WTC11 (cell line): Measurements from ENCODE around the gene TNFAIP2. TPM values are rescaled to one million over a fixed set of nuclear protein-coding genes. Genes with fewer than 3 reads are reported as not detected.
A peak's percentile ranks its signal among the peaks of the same experiment; 100 is the strongest.

Source experiments
- ATAC-seq: fragments of 200-7000 bp; cut with Tn5 transposase; 2 replicates; pipeline ENCODE4 v1.10.0; 2021; ENCODE audit warnings: mild to moderate bottlenecking, moderate library complexity
- CTCF ChIA-PET: fragments of 300-600 bp; sonication (Branson Sonifier 250); formaldehyde crosslinking; loops from one replicate; lab custom pipeline; 2021; ENCODE audit warnings: antibody characterized with exemption; lab: Charles Lee
- POLR2A ChIA-PET: fragments of 350-600 bp; sonication (Branson Sonifier 250); formaldehyde crosslinking; loops from one replicate; lab custom pipeline; 2021; ENCODE audit warnings: antibody characterized with exemption; lab: Charles Lee
- DNase-seq: peaks from one replicate; pipeline ENCODE4 v3.0.0; 2021; ENCODE audit warnings: low spot score
- H3K27ac Mint-ChIP-seq: 2 replicates; pipeline ENCODE4 v1.8.0; 2021; ENCODE audit warnings: mixed read lengths
- H3K27me3 Mint-ChIP-seq: 2 replicates; pipeline ENCODE4 v1.8.0; 2021; ENCODE audit warnings: low read depth, mild to moderate bottlenecking, moderate library complexity, mixed read lengths
- H3K36me3 Mint-ChIP-seq: 2 replicates; pipeline ENCODE4 v1.8.0; 2021; ENCODE audit warnings: mixed read lengths
- H3K4me1 Mint-ChIP-seq: 2 replicates; pipeline ENCODE4 v1.8.0; 2022; ENCODE audit warnings: mixed read lengths
- H3K4me3 Mint-ChIP-seq: 2 replicates; pipeline ENCODE4 v1.8.0; 2021; ENCODE audit warnings: mild to moderate bottlenecking, moderate library complexity, mixed read lengths
- H3K9me3 Mint-ChIP-seq: 2 replicates; pipeline ENCODE4 v1.8.0; 2021; ENCODE audit warnings: mixed read lengths
- CREB1 ChIP-seq: sonication (generic); formaldehyde crosslinking; IDR thresholded peaks from 2 replicates; pipeline ENCODE4 v1.8.0; 2023; ENCODE audit warnings: mild to moderate bottlenecking, missing genetic modification reagents
- ELF4 ChIP-seq: sonication (generic); formaldehyde crosslinking; IDR thresholded peaks from 2 replicates; pipeline ENCODE4 v1.8.1; 2022; ENCODE audit warnings: low read depth, mild to moderate bottlenecking, moderate library complexity, missing genetic modification reagents
- ERG ChIP-seq: fragments of 250-450 bp; sonication (Bioruptor Pico); IDR thresholded peaks from 2 replicates; pipeline ENCODE4 v1.8.0; 2021; ENCODE audit warnings: mild to moderate bottlenecking
- FOXK1 ChIP-seq: sonication (generic); formaldehyde crosslinking; IDR thresholded peaks from 2 replicates; pipeline ENCODE4 v1.8.0; 2022; ENCODE audit warnings: mild to moderate bottlenecking, moderate library complexity, missing genetic modification reagents
- FOXP1 ChIP-seq: sonication (generic); formaldehyde crosslinking; IDR thresholded peaks from 2 replicates; pipeline ENCODE4 v1.8.0; 2022; ENCODE audit warnings: missing genetic modification reagents, mild to moderate bottlenecking, moderate library complexity, borderline replicate concordance
- IRF2 ChIP-seq: sonication (generic); formaldehyde crosslinking; IDR thresholded peaks from 2 replicates; pipeline ENCODE4 v1.8.0; 2022; ENCODE audit warnings: low read depth, missing genetic modification reagents, borderline replicate concordance
- RELA ChIP-seq: sonication (generic); formaldehyde crosslinking; IDR thresholded peaks from 2 replicates; pipeline ENCODE4 v1.8.1; 2022; ENCODE audit warnings: missing genetic modification reagents, mild to moderate bottlenecking, borderline replicate concordance
- SMAD3 ChIP-seq: sonication (generic); formaldehyde crosslinking; IDR thresholded peaks from 2 replicates; pipeline ENCODE4 v1.8.0; 2022; ENCODE audit warnings: missing genetic modification reagents, mild to moderate bottlenecking, borderline replicate concordance
- SMAD4 ChIP-seq: sonication (generic); formaldehyde crosslinking; IDR thresholded peaks from 2 replicates; pipeline ENCODE4 v1.8.0; 2022; ENCODE audit warnings: mild to moderate bottlenecking, missing genetic modification reagents
- ZNF121 ChIP-seq: sonication (generic); formaldehyde crosslinking; IDR thresholded peaks from 2 replicates; pipeline ENCODE4 v1.8.0; 2023; ENCODE audit warnings: missing genetic modification reagents
- ZNF263 ChIP-seq: sonication (generic); formaldehyde crosslinking; IDR thresholded peaks from 2 replicates; pipeline ENCODE4 v1.8.1; 2022; ENCODE audit warnings: low read depth, mild to moderate bottlenecking, moderate library complexity, missing genetic modification reagents
- ZNF281 ChIP-seq: sonication (generic); formaldehyde crosslinking; IDR thresholded peaks from 2 replicates; pipeline ENCODE4 v1.8.0; 2023; ENCODE audit warnings: mild to moderate bottlenecking, missing genetic modification reagents
- ZNF317 ChIP-seq: sonication (generic); formaldehyde crosslinking; IDR thresholded peaks from 2 replicates; pipeline ENCODE4 v1.8.1; 2023; ENCODE audit warnings: low read depth, mild to moderate bottlenecking, moderate library complexity, missing genetic modification reagents, borderline replicate concordance
- ZNF671 ChIP-seq: fragments of 250-450 bp; sonication (Bioruptor Pico); IDR thresholded peaks from 2 replicates; pipeline ENCODE4 v1.8.0; 2021; ENCODE audit warnings: mild to moderate bottlenecking
- ZSCAN18 ChIP-seq: fragments of 250-450 bp; sonication (Bioruptor Pico); IDR thresholded peaks from 2 replicates; pipeline ENCODE4 v2.1.2; 2022; ENCODE audit warnings: mild to moderate bottlenecking, moderate library complexity
- total RNA-seq: library from RNA; stranded (reverse); gene quantifications from 3 replicates; pipeline ENCODE4 v1.2.3, GENCODE V29; 2021
- TF ChIP-seq, protein P1 (sequence below): sonication (generic); formaldehyde crosslinking; IDR thresholded peaks from 2 replicates; pipeline ENCODE4 v1.8.0; 2022; ENCODE audit warnings: missing genetic modification reagents
- TF ChIP-seq, protein P2 (sequence below): sonication (generic); formaldehyde crosslinking; IDR thresholded peaks from 2 replicates; pipeline ENCODE4 v1.8.0; 2023; ENCODE audit warnings: missing genetic modification reagents

The TNFAIP2 gene
- total RNA-seq, 1 experiment from 2014 or later: 24.1 TPM

DNA sequence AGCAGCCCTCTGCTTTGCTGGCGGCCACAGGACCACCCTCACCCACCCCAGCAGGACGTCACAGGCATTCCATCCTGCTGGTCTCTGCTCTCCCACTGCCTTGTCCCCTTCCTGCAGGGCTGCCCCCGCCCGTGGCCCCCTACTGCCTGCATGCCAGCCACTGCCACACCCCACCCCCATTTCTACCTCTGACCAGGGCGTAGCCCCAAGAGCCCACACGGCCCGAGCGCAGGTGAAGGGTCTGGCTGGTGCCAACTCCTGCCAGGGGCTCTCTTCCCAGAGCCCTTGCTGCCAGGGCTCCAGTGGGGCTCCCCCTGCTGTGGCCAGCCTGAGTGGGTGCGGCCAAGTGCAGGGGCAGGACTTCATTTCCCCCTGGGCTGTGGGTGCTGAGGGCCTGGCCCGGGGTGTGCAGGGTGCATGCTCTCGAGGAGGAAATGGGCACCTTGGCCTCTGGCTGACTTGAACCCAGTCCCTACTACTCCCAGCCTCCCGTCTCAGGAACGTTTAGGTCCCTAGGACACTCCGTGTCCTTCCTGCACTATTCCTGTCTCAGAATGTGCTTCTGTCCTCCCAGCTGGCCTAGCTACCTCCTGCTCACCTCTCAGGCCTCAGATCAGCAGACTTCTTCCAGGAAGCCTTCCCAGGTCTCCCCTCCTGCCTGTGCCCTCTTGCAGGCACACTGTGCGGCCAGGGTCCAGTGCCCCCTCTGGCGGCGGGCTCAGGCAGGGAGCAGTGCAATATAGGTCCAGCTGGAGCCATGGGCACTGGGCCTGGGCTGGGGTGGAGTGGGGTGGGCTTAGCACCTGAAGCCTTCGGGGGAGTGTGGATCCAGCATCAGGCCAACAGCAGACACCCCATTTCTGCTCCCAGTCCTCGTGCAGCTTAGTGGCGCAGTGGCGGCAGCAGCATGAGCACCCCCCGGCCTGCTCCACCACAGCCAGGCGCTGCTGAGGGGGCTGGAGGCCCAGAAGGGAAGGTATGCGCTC, 37.9 kb upstream of the TNFAIP2 start (continued):
- TF ChIP-seq ZSCAN18 (CRISPR knock-in tag): no peak

DNA sequence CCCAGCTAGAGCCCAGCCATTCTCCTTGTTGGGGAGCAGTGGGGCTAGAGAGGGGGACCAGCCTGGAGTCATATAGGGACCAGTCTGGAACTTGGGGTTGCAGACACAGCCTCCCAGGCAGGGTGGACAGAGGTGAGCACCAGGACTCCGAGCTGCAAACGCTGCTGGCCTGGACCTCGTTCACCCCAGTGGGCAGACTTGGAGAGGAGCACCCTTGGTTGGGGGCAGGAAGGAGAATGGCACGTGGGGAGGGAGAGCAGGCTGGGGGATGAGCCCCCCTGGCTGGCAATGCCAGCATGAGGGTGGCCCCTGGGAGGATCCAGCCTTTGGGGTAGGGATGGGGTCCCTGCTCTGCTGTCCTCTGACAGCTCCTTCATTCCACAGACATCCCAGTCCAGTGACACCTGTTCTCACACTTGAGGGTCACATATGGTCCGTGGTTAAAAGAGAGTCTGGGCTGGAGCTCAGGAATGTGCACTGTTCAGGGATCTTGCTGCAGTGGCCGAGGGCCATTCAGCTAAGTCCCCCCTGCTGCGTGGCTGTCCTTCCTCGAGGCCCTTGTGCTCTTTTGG, 36.4 kb upstream of the TNFAIP2 start:
- Mint-ChIP-seq H3K36me3 (no peaks in the 10 kb centered on the region), H3K9me3 (no peaks in the 10 kb centered on the region), H3K4me3 (no peak overlapping the region), H3K4me1 (0 out of 2 replicates have a peak, but pooled peaks cover 4% of the 10 kb centered on the region), H3K27ac (no peak overlapping the region), H3K27me3 (peaks cover 20% of the 10 kb centered on the region)
- ATAC-seq (no peak), DNase-seq (no peak)
- POLR2A ChIA-PET: no interaction called here
- CTCF ChIA-PET: interaction anchor here (0.8 to 6.7 kb wide), 7 partner anchors 9 to 55 kb away, joined by 3 to 65 read pairs (median 8); no protein-coding TSS in a partner anchor
- no peak for TF ChIP-seq FOXK1 (CRISPR knock-in tag)
- peak; percentile 80; the same call in 1 of the 2 replicates for TF ChIP-seq ZNF121 (CRISPR knock-in tag)

GRCh38 chr14:103087343-103087835, 35.9 kb upstream of the TNFAIP2 start:
- no peak for ATAC-seq
- Mint-ChIP-seq H3K27ac (no peak overlapping the region), H3K4me3 (no peak overlapping the region)

GRCh38 chr14:103088921-103089320, 34.3 kb upstream of the TNFAIP2 start:
- ChIA-PET POLR2A (no interaction called here), CTCF (interaction anchor here (6.7 kb wide), 1 partner anchor 16 kb away, joined by 65 read pairs; no protein-coding TSS in a partner anchor)
- DNase-seq (no peak), ATAC-seq (no peak)
- H3K27me3 Mint-ChIP-seq: peaks cover 20% of the 10 kb centered on the region
- H3K4me3 Mint-ChIP-seq: no peak overlapping the region
- H3K4me1 Mint-ChIP-seq: 0 out of 2 replicates have a peak, but pooled peaks cover 4% of the 10 kb centered on the region
- no peaks in the 10 kb centered on the region for H3K36me3 Mint-ChIP-seq
- H3K9me3 Mint-ChIP-seq: no peaks in the 10 kb centered on the region
- no peak overlapping the region for H3K27ac Mint-ChIP-seq
- no peak for TF ChIP-seq ZNF281
- TF ChIP-seq ZNF671 (CRISPR knock-in tag): no peak
- TF ChIP-seq RELA (CRISPR knock-in tag): no peak
- no peak for TF ChIP-seq FOXP1
- TF ChIP-seq, protein P1, sequence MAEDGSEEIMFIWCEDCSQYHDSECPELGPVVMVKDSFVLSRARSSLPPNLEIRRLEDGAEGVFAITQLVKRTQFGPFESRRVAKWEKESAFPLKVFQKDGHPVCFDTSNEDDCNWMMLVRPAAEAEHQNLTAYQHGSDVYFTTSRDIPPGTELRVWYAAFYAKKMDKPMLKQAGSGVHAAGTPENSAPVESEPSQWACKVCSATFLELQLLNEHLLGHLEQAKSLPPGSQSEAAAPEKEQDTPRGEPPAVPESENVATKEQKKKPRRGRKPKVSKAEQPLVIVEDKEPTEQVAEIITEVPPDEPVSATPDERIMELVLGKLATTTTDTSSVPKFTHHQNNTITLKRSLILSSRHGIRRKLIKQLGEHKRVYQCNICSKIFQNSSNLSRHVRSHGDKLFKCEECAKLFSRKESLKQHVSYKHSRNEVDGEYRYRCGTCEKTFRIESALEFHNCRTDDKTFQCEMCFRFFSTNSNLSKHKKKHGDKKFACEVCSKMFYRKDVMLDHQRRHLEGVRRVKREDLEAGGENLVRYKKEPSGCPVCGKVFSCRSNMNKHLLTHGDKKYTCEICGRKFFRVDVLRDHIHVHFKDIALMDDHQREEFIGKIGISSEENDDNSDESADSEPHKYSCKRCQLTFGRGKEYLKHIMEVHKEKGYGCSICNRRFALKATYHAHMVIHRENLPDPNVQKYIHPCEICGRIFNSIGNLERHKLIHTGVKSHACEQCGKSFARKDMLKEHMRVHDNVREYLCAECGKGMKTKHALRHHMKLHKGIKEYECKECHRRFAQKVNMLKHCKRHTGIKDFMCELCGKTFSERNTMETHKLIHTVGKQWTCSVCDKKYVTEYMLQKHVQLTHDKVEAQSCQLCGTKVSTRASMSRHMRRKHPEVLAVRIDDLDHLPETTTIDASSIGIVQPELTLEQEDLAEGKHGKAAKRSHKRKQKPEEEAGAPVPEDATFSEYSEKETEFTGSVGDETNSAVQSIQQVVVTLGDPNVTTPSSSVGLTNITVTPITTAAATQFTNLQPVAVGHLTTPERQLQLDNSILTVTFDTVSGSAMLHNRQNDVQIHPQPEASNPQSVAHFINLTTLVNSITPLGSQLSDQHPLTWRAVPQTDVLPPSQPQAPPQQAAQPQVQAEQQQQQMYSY (CRISPR knock-in tag): no peak
- no peak for TF ChIP-seq ELF4 (CRISPR knock-in tag)
- no peak for TF ChIP-seq SMAD4
- no peak for TF ChIP-seq ZNF317 (CRISPR knock-in tag)
- no peak for TF ChIP-seq CREB1 (CRISPR knock-in tag)

More at GRCh38 chr14:103087343-103087835, 35.9 kb upstream of the TNFAIP2 start:
- H3K9me3 Mint-ChIP-seq: no peaks in the 10 kb centered on the region
- no peaks in the 10 kb centered on the region for H3K36me3 Mint-ChIP-seq
- ChIA-PET POLR2A (no interaction called here), CTCF (interaction anchor here (0.6 to 6.7 kb wide), 7 partner anchors 9 to 54 kb away, joined by 6 to 65 read pairs (median 8); no protein-coding TSS in a partner anchor)
- no peak for DNase-seq
- H3K27me3 Mint-ChIP-seq: peaks cover 20% of the 10 kb centered on the region
- 0 out of 2 replicates have a peak, but pooled peaks cover 4% of the 10 kb centered on the region for H3K4me1 Mint-ChIP-seq
- TF ChIP-seq ERG (CRISPR knock-in tag) (no peak), IRF2 (no peak), ZNF263 (CRISPR knock-in tag) (no peak), SMAD3 (CRISPR knock-in tag) (no peak)
- TF ChIP-seq, protein P2, sequence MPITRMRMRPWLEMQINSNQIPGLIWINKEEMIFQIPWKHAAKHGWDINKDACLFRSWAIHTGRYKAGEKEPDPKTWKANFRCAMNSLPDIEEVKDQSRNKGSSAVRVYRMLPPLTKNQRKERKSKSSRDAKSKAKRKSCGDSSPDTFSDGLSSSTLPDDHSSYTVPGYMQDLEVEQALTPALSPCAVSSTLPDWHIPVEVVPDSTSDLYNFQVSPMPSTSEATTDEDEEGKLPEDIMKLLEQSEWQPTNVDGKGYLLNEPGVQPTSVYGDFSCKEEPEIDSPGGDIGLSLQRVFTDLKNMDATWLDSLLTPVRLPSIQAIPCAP: no peak
